HepG2 (cell line): ENCODE measurements around the gene OPRL1. TPM values are rescaled to one million over a fixed set of nuclear protein-coding genes. Genes with fewer than 3 reads are reported as not detected.

Experiments used
- DPF2 ChIP-seq: sonication (generic); formaldehyde crosslinking; IDR thresholded peaks from 2 replicates; pipeline ENCODE4 v1.4.0; 2020; ENCODE audit warnings: mild to moderate bottlenecking, low read depth, missing genetic modification reagents, borderline replicate concordance
- HNF4A ChIP-seq: sonication (generic); formaldehyde crosslinking; IDR thresholded peaks from 2 replicates; pipeline ENCODE4 v1.4.0; 2020; ENCODE audit warnings: missing genetic modification reagents
- HNRNPK ChIP-seq: fragments of 200-400 bp; formaldehyde crosslinking; IDR thresholded peaks from 2 replicates; pipeline ENCODE4 v1.6.1; 2018; ENCODE audit warnings: low read length, low read depth, moderate library complexity, mild to moderate bottlenecking; ENCODE audit not compliant: poor library complexity, severe bottlenecking
- KAT2B ChIP-seq: fragments of 150-350 bp; IDR thresholded peaks from 2 replicates; pipeline ENCODE4 v1.6.1; 2014; ENCODE audit warnings: low read depth, low read length, borderline replicate concordance
- MEIS2 ChIP-seq: sonication (generic); formaldehyde crosslinking; IDR thresholded peaks from 2 replicates; pipeline ENCODE4 v1.9.0; 2021; ENCODE audit warnings: mild to moderate bottlenecking, missing genetic modification reagents
- PLRG1 ChIP-seq: fragments of 450-650 bp; conservative IDR thresholded peaks from 2 replicates; pipeline ENCODE4 v1.6.1; 2016
- POGZ ChIP-seq: sonication (generic); formaldehyde crosslinking; IDR thresholded peaks from 2 replicates; pipeline ENCODE4 v1.4.0; 2020; ENCODE audit warnings: mild to moderate bottlenecking, missing genetic modification reagents
- WIZ ChIP-seq: sonication (generic); formaldehyde crosslinking; IDR thresholded peaks from 2 replicates; pipeline ENCODE4 v1.5.1; 2020; ENCODE audit warnings: mild to moderate bottlenecking, missing genetic modification reagents
- XBP1 ChIP-seq: sonication (generic); formaldehyde crosslinking; IDR thresholded peaks from 2 replicates; pipeline ENCODE4 v1.5.0; 2020; ENCODE audit warnings: missing genetic modification reagents
- ZNF598 ChIP-seq: sonication (generic); formaldehyde crosslinking; IDR thresholded peaks from 2 replicates; pipeline ENCODE4 v1.5.1; 2020; ENCODE audit warnings: mild to moderate bottlenecking, missing genetic modification reagents, borderline replicate concordance
- polyA plus RNA-seq, 8 experiments: library from polyadenylated mRNA; depleted of rRNA in 3 of 8; stranded (reverse) in 7 of 8; unstranded in 1 of 8; fragments of >200 nt; fragmentation: Illumina TruSeq in 4 of 8; extraction: Trizol in 4 of 8; gene quantifications; 2 replicates each; pipeline versions ENCODE4 v1.2.1 to v1.2.3, GENCODE V29; 2011 to 2016; ENCODE audit warnings: low read depth in 4 of 8, missing spikeins in 1 of 8, mixed read lengths in 1 of 8; ENCODE audit not compliant: insufficient read depth in 1 of 8
- total RNA-seq, 5 experiments: library from RNA; depleted of rRNA; stranded (reverse); fragments of >200 nt; fragmentation: Illumina TruSeq; extraction: Trizol; gene quantifications; 2 replicates each; pipeline ENCODE4 v1.2.3, GENCODE V29; 2016; ENCODE audit warnings: low read depth in 1 of 5
- TF ChIP-seq, protein P1 (sequence below): IDR thresholded peaks from 2 replicates; pipeline ENCODE4 v1.6.1; 2016; ENCODE audit warnings: low read depth, control low read depth
- TF ChIP-seq, protein P2 (sequence below): sonication (generic); formaldehyde crosslinking; IDR thresholded peaks from 2 replicates; pipeline ENCODE4 v1.4.0; 2020; ENCODE audit warnings: missing genetic modification reagents
- TF ChIP-seq, protein P3 (sequence below): sonication (generic); formaldehyde crosslinking; IDR thresholded peaks from 2 replicates; pipeline ENCODE4 v1.9.0; 2021; ENCODE audit warnings: missing genetic modification reagents, borderline replicate concordance
- TF ChIP-seq, protein P4 (sequence below): sonication (generic); formaldehyde crosslinking; IDR thresholded peaks from 2 replicates; pipeline ENCODE4 v1.4.0; 2020; ENCODE audit warnings: low read depth, missing genetic modification reagents

Gene OPRL1
- total and polyA plus RNA-seq, 2 of the 13 experiments (the other 11 are each of a cell fraction or from before 2014, with no cell fraction given), result 0.35 to 0.71 TPM

DNA sequence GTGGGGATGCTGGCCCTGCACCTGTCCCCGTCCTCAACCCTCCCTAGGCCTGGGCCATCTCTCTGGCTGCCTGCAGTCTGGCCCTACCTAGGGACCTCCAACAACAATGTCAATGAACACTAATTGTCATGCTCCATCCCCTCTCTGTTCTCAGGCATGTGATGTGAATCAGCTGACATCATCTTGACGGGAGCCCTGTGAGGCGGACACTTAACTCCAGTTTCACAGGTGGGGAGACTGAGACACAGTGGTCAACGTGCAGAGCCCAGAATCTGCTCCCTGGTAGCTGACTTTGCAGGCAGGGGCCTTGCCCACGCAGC is 17.6 kb upstream of the OPRL1 start (continued):
- TF ChIP-seq, protein P1, sequence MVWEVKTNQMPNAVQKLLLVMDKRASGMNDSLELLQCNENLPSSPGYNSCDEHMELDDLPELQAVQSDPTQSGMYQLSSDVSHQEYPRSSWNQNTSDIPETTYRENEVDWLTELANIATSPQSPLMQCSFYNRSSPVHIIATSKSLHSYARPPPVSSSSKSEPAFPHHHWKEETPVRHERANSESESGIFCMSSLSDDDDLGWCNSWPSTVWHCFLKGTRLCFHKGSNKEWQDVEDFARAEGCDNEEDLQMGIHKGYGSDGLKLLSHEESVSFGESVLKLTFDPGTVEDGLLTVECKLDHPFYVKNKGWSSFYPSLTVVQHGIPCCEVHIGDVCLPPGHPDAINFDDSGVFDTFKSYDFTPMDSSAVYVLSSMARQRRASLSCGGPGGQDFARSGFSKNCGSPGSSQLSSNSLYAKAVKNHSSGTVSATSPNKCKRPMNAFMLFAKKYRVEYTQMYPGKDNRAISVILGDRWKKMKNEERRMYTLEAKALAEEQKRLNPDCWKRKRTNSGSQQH (CRISPR knock-in tag), result no peak
- TF ChIP-seq DPF2 (CRISPR knock-in tag) (0 out of 2 replicates have a peak, but pooled peaks have one; percentile 57), PLRG1 (no peak), XBP1 (CRISPR knock-in tag) (0 out of 2 replicates have a peak, but pooled peaks have one; percentile 3), ZNF598 (no peak), HNRNPK (no peak), WIZ (CRISPR knock-in tag) (0 out of 2 replicates have a peak, but pooled peaks have one; percentile 47), KAT2B (no peak), HNF4A (CRISPR knock-in tag) (no peak), MEIS2 (CRISPR knock-in tag) (no peak), POGZ (CRISPR knock-in tag) (no peak)
- TF ChIP-seq, protein P2, sequence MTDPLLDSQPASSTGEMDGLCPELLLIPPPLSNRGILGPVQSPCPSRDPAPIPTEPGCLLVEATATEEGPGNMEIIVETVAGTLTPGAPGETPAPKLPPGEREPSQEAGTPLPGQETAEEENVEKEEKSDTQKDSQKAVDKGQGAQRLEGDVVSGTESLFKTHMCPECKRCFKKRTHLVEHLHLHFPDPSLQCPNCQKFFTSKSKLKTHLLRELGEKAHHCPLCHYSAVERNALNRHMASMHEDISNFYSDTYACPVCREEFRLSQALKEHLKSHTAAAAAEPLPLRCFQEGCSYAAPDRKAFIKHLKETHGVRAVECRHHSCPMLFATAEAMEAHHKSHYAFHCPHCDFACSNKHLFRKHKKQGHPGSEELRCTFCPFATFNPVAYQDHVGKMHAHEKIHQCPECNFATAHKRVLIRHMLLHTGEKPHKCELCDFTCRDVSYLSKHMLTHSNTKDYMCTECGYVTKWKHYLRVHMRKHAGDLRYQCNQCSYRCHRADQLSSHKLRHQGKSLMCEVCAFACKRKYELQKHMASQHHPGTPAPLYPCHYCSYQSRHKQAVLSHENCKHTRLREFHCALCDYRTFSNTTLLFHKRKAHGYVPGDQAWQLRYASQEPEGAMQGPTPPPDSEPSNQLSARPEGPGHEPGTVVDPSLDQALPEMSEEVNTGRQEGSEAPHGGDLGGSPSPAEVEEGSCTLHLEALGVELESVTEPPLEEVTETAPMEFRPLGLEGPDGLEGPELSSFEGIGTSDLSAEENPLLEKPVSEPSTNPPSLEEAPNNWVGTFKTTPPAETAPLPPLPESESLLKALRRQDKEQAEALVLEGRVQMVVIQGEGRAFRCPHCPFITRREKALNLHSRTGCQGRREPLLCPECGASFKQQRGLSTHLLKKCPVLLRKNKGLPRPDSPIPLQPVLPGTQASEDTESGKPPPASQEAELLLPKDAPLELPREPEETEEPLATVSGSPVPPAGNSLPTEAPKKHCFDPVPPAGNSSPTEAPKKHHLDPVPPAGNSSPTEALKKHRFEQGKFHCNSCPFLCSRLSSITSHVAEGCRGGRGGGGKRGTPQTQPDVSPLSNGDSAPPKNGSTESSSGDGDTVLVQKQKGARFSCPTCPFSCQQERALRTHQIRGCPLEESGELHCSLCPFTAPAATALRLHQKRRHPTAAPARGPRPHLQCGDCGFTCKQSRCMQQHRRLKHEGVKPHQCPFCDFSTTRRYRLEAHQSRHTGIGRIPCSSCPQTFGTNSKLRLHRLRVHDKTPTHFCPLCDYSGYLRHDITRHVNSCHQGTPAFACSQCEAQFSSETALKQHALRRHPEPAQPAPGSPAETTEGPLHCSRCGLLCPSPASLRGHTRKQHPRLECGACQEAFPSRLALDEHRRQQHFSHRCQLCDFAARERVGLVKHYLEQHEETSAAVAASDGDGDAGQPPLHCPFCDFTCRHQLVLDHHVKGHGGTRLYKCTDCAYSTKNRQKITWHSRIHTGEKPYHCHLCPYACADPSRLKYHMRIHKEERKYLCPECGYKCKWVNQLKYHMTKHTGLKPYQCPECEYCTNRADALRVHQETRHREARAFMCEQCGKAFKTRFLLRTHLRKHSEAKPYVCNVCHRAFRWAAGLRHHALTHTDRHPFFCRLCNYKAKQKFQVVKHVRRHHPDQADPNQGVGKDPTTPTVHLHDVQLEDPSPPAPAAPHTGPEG, result no peak
- TF ChIP-seq, protein P3, sequence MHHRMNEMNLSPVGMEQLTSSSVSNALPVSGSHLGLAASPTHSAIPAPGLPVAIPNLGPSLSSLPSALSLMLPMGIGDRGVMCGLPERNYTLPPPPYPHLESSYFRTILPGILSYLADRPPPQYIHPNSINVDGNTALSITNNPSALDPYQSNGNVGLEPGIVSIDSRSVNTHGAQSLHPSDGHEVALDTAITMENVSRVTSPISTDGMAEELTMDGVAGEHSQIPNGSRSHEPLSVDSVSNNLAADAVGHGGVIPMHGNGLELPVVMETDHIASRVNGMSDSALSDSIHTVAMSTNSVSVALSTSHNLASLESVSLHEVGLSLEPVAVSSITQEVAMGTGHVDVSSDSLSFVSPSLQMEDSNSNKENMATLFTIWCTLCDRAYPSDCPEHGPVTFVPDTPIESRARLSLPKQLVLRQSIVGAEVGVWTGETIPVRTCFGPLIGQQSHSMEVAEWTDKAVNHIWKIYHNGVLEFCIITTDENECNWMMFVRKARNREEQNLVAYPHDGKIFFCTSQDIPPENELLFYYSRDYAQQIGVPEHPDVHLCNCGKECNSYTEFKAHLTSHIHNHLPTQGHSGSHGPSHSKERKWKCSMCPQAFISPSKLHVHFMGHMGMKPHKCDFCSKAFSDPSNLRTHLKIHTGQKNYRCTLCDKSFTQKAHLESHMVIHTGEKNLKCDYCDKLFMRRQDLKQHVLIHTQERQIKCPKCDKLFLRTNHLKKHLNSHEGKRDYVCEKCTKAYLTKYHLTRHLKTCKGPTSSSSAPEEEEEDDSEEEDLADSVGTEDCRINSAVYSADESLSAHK (CRISPR knock-in tag), result no peak; the same call in 1 of the 2 replicates
- TF ChIP-seq, protein P4, sequence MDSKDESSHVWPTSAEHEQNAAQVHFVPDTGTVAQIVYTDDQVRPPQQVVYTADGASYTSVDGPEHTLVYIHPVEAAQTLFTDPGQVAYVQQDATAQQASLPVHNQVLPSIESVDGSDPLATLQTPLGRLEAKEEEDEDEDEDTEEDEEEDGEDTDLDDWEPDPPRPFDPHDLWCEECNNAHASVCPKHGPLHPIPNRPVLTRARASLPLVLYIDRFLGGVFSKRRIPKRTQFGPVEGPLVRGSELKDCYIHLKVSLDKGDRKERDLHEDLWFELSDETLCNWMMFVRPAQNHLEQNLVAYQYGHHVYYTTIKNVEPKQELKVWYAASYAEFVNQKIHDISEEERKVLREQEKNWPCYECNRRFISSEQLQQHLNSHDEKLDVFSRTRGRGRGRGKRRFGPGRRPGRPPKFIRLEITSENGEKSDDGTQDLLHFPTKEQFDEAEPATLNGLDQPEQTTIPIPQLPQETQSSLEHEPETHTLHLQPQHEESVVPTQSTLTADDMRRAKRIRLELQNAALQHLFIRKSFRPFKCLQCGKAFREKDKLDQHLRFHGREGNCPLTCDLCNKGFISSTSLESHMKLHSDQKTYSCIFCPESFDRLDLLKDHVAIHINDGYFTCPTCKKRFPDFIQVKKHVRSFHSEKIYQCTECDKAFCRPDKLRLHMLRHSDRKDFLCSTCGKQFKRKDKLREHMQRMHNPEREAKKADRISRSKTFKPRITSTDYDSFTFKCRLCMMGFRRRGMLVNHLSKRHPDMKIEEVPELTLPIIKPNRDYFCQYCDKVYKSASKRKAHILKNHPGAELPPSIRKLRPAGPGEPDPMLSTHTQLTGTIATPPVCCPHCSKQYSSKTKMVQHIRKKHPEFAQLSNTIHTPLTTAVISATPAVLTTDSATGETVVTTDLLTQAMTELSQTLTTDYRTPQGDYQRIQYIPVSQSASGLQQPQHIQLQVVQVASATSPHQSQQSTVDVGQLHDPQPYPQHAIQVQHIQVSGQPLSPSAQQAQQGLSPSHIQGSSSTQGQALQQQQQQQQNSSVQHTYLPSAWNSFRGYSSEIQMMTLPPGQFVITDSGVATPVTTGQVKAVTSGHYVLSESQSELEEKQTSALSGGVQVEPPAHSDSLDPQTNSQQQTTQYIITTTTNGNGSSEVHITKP, result no peak
